HG02970 (cell line): ENCODE results near the gene SGCD.
"Not testable (repeated sequence)": the region's sequence is repeated elsewhere in the genome, so short reads cannot be mapped to it uniquely, and the experiment has no call there.

Experiments used
- ATAC-seq: cut with Tn5 transposase; IDR thresholded peaks from one replicate; pipeline ENCODE4 v1.9.1; 2021; ENCODE audit warnings: mild to moderate bottlenecking, moderate library complexity, moderate number of reproducible peaks; ENCODE audit not compliant: unreplicated experiment, low FRiP score

Gene SGCD

GRCh38 chr5:156598964-156599363 lies 272.0 kb downstream of the SGCD start:
- no peak for ATAC-seq

GRCh38 chr5:156610582-156610981 lies 283.6 kb downstream of the SGCD start:
- not testable (repeated sequence) for ATAC-seq

- ATAC-seq, result no peak
Observed at GRCh38 chr5:156615901-156616300, 288.9 kb downstream of the SGCD start.

- ATAC-seq, result no peak
Observed at GRCh38 chr5:156617426-156617825, 290.5 kb downstream of the SGCD start.

GRCh38 chr5:156618601-156619000 lies 291.6 kb downstream of the SGCD start:
- no peak for ATAC-seq

- no peak for ATAC-seq
Observed at GRCh38 chr5:156621719-156622118, 294.8 kb downstream of the SGCD start.

GRCh38 chr5:156623381-156624040 lies 296.5 kb downstream of the SGCD start:
- no peak for ATAC-seq

- no peak for ATAC-seq
Observed at GRCh38 chr5:156624686-156625085, 297.7 kb downstream of the SGCD start.

- ATAC-seq, result no peak
Observed at GRCh38 chr5:156628421-156628820, 301.5 kb downstream of the SGCD start.

GRCh38 chr5:156631005-156631404 lies 304.0 kb downstream of the SGCD start:
- ATAC-seq, result no peak

- ATAC-seq, result no peak
Observed at GRCh38 chr5:156634301-156634700, 307.3 kb downstream of the SGCD start.

GRCh38 chr5:156640691-156641241 lies 313.8 kb downstream of the SGCD start:
- no peak for ATAC-seq

GRCh38 chr5:156641686-156642085 lies 314.7 kb downstream of the SGCD start:
- no peak for ATAC-seq

GRCh38 chr5:156647034-156647451 lies 320.1 kb downstream of the SGCD start:
- no peak for ATAC-seq

- ATAC-seq, result no peak
Observed at GRCh38 chr5:156654444-156654843, 327.5 kb downstream of the SGCD start.

- ATAC-seq, result no peak
Observed at GRCh38 chr5:156655732-156656131, 328.8 kb downstream of the SGCD start.

GRCh38 chr5:156664832-156665231 lies 337.9 kb downstream of the SGCD start:
- not testable (repeated sequence) for ATAC-seq

- not testable (repeated sequence) for ATAC-seq
Observed at GRCh38 chr5:156666686-156667085, 339.7 kb downstream of the SGCD start.

- ATAC-seq, result no peak
Observed at GRCh38 chr5:156667616-156668015, 340.7 kb downstream of the SGCD start.

GRCh38 chr5:156669416-156669815 lies 342.5 kb downstream of the SGCD start:
- no peak for ATAC-seq

- ATAC-seq, result no peak
Observed at GRCh38 chr5:156670615-156671014, 343.7 kb downstream of the SGCD start.

- no peak for ATAC-seq
Observed at GRCh38 chr5:156675395-156675794, 348.4 kb downstream of the SGCD start.
